Esophagus muscularis mucosa (tissue), 4 donors: ENCODE data around the gene KLHDC4. TPM values are rescaled to one million over a fixed set of nuclear protein-coding genes. Genes with fewer than 3 reads are reported as not detected.

Experiments
- DNase-seq: peaks from one replicate; pipeline ENCODE4 v3.0.0-alpha.2; 2017; ENCODE audit errors: extremely low spot score
- H3K27ac ChIP-seq, 4 donors: fragments of 200-600 bp; sonication (generic); replicated peaks in 1 of 4; 1 replicate in 3 of 4; 2 replicates in 1 of 4; pipeline ENCODE4 v1.5.1; 2016 to 2019; ENCODE audit warnings: mild to moderate bottlenecking in 1 of 4
- H3K27me3 ChIP-seq, 4 donors: fragments of 200-600 bp; sonication (generic); one replicate each; pipeline versions ENCODE4 v1.5.1 to v1.6.0; 2016 to 2019
- H3K36me3 ChIP-seq, 4 donors: fragments of 200-600 bp; sonication (generic); one replicate each; pipeline ENCODE4 v1.5.1; 2016 to 2019
- H3K4me1 ChIP-seq, 4 donors: fragments of 200-600 bp; sonication (generic); one replicate each; pipeline ENCODE4 v1.5.1; 2016 to 2019
- H3K4me3 ChIP-seq, 4 donors: fragments of 200-600 bp; sonication (generic); 1 replicate in 2 of 4; 2 replicates in 2 of 4; pipeline ENCODE4 v1.5.1; 2016 to 2019; ENCODE audit warnings: mild to moderate bottlenecking in 4 of 4, moderate library complexity in 1 of 4
- H3K9me3 ChIP-seq, 4 donors: fragments of 200-600 bp; sonication (generic); 1 replicate in 3 of 4; 2 replicates in 1 of 4; pipeline ENCODE4 v1.5.1; 2016 to 2019
- EP300 ChIP-seq: sonication (generic); formaldehyde crosslinking; IDR thresholded peaks from one replicate; pipeline ENCODE4 v1.6.1; 2017; ENCODE audit warnings: antibody characterized with exemption
- POLR2A ChIP-seq: fragments of 450-650 bp; IDR thresholded peaks from one replicate; pipeline ENCODE4 v1.6.1; 2017; ENCODE audit warnings: antibody characterized with exemption, moderate library complexity, mild to moderate bottlenecking, low read depth
- POLR2AphosphoS5 ChIP-seq, 2 donors: sonication (generic); formaldehyde crosslinking; IDR thresholded peaks; one replicate each; pipeline ENCODE4 v1.6.1; 2017; ENCODE audit warnings: antibody characterized with exemption in 2 of 2
- WGBS: methylation state at CpG from one replicate; pipeline ENCODE4 v1.1.5; 2018; 5-methylcytosine and 5-hydroxymethylcytosine counted together
- intact Hi-C: fragments of 100-400 bp; cut with DNase I; formaldehyde crosslinking; loops from one replicate; pipeline ENCODE4 v1.15.1; 2023
- total RNA-seq, 4 donors: library from RNA; depleted of rRNA; stranded (reverse); fragments of >200 nt; gene quantifications; one replicate each; pipeline versions ENCODE4 v1.1.0 to v1.2.1, GENCODE V29; 2016
- TF ChIP-seq, protein P1 (sequence below), 3 experiments: fragments of 200-600 bp in 2 of 3; fragments of 450-650 bp in 1 of 3; sonication (generic) in 2 of 3; IDR thresholded peaks; one replicate each; pipeline ENCODE4 v1.5.1; 2017 to 2019; ENCODE audit warnings: antibody characterized with exemption in 3 of 3, mild to moderate bottlenecking in 2 of 3, moderate library complexity in 1 of 3

Gene KLHDC4
- total RNA-seq, 4 donors from 2014 or later, result 22.2 to 41.5 (median 31.4) TPM

- H3K27me3 ChIP-seq, result no peaks in the 10 kb centered on the region
- intact Hi-C loops, result no loop called here
- TF ChIP-seq EP300 (no peak), POLR2A (no peak), POLR2AphosphoS5 (IDR thresholded peaks at IDR 0.05) (no peak)
- TF ChIP-seq, protein P1, sequence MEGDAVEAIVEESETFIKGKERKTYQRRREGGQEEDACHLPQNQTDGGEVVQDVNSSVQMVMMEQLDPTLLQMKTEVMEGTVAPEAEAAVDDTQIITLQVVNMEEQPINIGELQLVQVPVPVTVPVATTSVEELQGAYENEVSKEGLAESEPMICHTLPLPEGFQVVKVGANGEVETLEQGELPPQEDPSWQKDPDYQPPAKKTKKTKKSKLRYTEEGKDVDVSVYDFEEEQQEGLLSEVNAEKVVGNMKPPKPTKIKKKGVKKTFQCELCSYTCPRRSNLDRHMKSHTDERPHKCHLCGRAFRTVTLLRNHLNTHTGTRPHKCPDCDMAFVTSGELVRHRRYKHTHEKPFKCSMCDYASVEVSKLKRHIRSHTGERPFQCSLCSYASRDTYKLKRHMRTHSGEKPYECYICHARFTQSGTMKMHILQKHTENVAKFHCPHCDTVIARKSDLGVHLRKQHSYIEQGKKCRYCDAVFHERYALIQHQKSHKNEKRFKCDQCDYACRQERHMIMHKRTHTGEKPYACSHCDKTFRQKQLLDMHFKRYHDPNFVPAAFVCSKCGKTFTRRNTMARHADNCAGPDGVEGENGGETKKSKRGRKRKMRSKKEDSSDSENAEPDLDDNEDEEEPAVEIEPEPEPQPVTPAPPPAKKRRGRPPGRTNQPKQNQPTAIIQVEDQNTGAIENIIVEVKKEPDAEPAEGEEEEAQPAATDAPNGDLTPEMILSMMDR (IDR thresholded peaks at IDR 0.05), result no peak
- H3K9me3 ChIP-seq, result no peaks in the 10 kb centered on the region
- peaks cover under 1 to 3% (median 3%) of the 10 kb centered on the region in 4 donors for H3K4me1 ChIP-seq
- no peak for DNase-seq
- H3K27ac ChIP-seq, result no peak overlapping the region
- peaks cover 35 to 87% (median 72%) of the 10 kb centered on the region in 4 donors for H3K36me3 ChIP-seq
- no peak overlapping the region for H3K4me3 ChIP-seq
- 89% methylated on average over 8 of the region's 8 CpGs for WGBS
These were observed 19.6 kb downstream of the KLHDC4 start for GRCh38 chr16:87746178-87746577.

- no peak for TF ChIP-seq POLR2AphosphoS5 (IDR thresholded peaks at IDR 0.05)
- TF ChIP-seq EP300, result no peak
- TF ChIP-seq, protein P1 (IDR thresholded peaks at IDR 0.05), result no peak
- TF ChIP-seq POLR2A, result no peak
- peaks cover 25 to 87% (median 68%) of the 10 kb centered on the region in 4 donors for H3K36me3 ChIP-seq
- 86% methylated on average over 25 of the region's 25 CpGs for WGBS
- no peak overlapping the region for H3K4me3 ChIP-seq
- no peak overlapping the region for H3K27ac ChIP-seq
- DNase-seq, result no peak
- H3K27me3 ChIP-seq, result no peaks in the 10 kb centered on the region
- intact Hi-C loops, result no loop called here
- no peaks in the 10 kb centered on the region for H3K9me3 ChIP-seq
- peaks cover 8 to 16% (median 14%) of the 10 kb centered on the region in 4 donors for H3K4me1 ChIP-seq
These were observed 20.9 kb downstream of the KLHDC4 start for GRCh38 chr16:87744750-87745514.

DNA sequence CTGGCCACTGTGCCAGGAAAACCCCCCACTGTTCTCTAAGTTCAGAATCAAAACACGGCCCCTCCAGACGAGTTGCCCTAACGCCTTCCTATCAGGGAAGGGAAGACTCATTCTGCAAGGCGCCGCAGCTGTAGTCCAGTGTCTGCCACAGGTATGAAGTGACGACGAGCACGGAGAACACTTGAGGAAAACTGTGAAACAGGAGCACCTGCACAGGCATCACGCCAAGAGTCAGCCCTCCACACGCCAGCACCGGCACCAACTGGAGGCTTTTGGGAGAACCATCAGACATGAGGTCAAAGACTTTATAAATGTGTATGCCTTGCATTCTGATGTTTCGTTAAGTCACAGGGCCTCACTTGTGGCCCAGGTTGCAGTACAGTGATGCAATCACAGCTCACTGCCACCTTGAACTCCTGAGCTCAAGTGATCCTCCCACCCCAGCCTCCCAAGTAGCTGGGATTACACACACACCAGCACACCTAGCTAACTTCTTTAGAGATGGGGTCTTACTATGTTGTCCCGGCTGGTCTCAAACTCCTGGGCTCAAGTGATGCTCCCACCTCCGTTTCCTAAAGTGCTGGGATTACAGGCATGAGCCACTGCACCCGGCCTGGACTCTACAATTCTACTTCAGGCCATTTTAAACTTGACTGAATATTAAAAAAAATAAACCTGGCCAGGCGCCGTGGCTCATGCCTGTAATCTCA, 22.9 kb downstream of the KLHDC4 start:
- intact Hi-C loops, result no loop called here
- H3K4me3 ChIP-seq, result no peak overlapping the region
- no peaks in the 10 kb centered on the region for H3K9me3 ChIP-seq
- H3K36me3 ChIP-seq, result peaks cover 19 to 78% (median 56%) of the 10 kb centered on the region in 4 donors
- DNase-seq, result no peak
- H3K4me1 ChIP-seq, result peaks cover 8 to 17% (median 14%) of the 10 kb centered on the region in 4 donors
- H3K27me3 ChIP-seq, result no peaks in the 10 kb centered on the region
- no peak overlapping the region for H3K27ac ChIP-seq
- TF ChIP-seq EP300 (no peak), POLR2AphosphoS5 (IDR thresholded peaks at IDR 0.05) (no peak), POLR2A (no peak)
- TF ChIP-seq, protein P1 (IDR thresholded peaks at IDR 0.05), result no peak
- 94% methylated on average over 16 of the region's 17 CpGs for WGBS

DNA sequence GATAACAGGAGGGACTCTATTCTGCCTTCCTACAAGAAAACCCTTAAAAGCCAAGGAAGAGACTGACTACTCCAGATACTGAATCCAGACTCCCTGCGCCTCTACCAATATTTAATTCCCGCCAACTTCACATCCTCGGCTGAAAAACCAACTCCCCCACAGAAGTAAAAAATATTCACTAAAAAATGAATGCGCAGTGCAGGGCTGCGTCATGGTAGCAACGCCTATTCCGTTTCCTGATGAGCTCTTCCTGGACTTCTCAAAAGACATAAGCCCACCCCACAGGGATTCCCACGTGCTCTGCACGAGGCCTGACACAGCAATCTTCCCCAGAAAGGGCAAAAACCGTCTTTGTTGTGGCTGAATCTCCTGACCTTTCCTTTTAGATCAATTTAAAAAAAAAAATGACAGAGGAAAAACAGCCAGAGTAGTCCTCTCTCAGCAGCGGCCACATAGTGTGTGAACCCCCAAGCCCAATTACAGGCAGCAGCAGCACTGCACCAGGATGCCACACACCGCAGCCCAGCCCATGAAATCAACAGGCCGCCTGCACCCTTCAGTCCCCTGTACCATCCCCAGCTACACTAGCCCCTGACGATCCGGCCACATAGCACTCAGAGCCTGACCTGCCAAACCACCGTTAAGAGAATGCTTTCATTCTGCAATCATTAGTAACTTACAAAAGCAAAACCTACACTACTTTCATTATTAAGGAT, 23.9 kb downstream of the KLHDC4 start:
- 91% methylated on average over 16 of the region's 16 CpGs for WGBS
- TF ChIP-seq, protein P1 (IDR thresholded peaks at IDR 0.05), result no peak
- no peak for TF ChIP-seq POLR2A
- TF ChIP-seq EP300, result no peak
- peaks cover 8 to 17% (median 14%) of the 10 kb centered on the region in 4 donors for H3K4me1 ChIP-seq
- intact Hi-C loops, result no loop called here
- no peaks in the 10 kb centered on the region for H3K27me3 ChIP-seq
- H3K9me3 ChIP-seq, result no peaks in the 10 kb centered on the region
- H3K36me3 ChIP-seq, result peaks cover 8 to 76% (median 51%) of the 10 kb centered on the region in 4 donors
- DNase-seq, result no peak
- no peak overlapping the region for H3K4me3 ChIP-seq
- no peak overlapping the region for H3K27ac ChIP-seq
